ENCODE results near the gene NR2C2.
"Not testable (repeated sequence)": the region's sequence is repeated elsewhere in the genome, so short reads cannot be mapped to it uniquely, and the experiment has no call there.

Gene NR2C2

DNA sequence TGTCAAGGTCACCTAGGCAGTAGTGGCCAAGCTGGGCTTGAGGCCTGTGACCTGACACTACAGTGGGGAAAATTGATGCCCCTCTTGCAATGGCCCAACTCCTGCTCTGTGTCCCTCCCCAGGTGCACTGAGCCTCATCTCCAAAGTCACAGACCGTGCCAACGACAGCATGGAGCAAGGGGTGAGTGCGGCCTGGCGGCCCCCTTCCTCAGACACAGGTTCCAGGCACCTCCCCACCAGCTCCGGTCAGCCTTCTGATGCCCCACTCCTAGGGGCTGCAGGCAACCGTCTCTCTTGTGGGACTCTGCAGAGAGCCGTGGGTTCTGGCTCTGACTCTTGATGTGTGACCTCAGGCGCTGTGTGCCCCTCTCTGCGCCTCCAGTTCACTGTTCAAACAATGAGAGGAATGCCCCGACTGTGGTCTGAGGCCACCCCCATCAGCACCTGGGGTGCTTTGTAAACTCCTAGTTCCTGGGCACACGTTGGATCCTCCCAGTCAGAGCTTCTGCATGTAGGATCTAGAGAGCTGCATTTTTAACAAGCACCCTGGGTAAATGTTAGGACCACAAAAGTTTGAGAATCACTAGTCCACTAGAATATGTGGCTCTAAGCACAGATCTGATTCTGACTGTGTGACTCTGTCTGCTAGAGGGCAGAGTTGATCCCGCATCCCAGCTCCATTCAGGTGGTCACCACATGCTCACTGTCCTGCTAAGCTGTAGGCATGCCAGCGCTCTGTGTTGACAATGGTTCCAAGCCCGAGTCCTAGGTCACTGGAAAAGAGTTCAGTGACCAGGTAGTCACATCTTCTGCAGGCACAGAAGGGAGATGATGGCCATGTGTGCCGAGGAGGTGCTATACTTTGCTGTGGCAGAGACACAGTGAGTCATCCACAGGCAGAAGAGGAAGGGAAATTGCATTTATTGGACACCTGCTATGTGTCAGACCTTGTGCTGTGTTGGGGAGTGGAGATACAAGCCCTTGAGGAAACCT, 46.2 kb upstream of the NR2C2 start:
- H4K20me1 ChIP-seq (ENCODE audit: low read depth, low read length) = no peaks in the 10 kb centered on the region
- no peak for TF ChIP-seq CTCF (IDR thresholded peaks at IDR 0.05; ENCODE audit: insufficient read depth, low read length, poor library complexity, severe bottlenecking)
- no peaks in the 10 kb centered on the region for H3F3A ChIP-seq (ENCODE audit: insufficient read depth)
- peaks cover 9% of the 10 kb centered on the region for H3K9me3 ChIP-seq (ENCODE audit: insufficient read depth, low read length)
- no peak overlapping the region for H3K9ac ChIP-seq (ENCODE audit: low read length)
- H3K36me3 ChIP-seq (ENCODE audit: low read length) = no peaks in the 10 kb centered on the region
- H2AFZ ChIP-seq (ENCODE audit: low read depth, low read length, severe bottlenecking) = no peak overlapping the region
- H3K27me3 ChIP-seq (ENCODE audit: low read length) = no peaks in the 10 kb centered on the region
- H3K9me2 ChIP-seq (replicated peaks; ENCODE audit: insufficient read depth, low read length) = no peaks in the 10 kb centered on the region
- H3K4me3 ChIP-seq (ENCODE audit: insufficient read depth, low read length, poor library complexity, severe bottlenecking) = no peak overlapping the region
- H3K27ac ChIP-seq (ENCODE audit: low read depth, low read length) = no peak overlapping the region
- no peaks in the 10 kb centered on the region for H3K79me2 ChIP-seq (ENCODE audit: insufficient read depth, low read length)
- H3K4me2 ChIP-seq (ENCODE audit: low read depth, low read length, poor library complexity, severe bottlenecking) = no peak overlapping the region

DNA sequence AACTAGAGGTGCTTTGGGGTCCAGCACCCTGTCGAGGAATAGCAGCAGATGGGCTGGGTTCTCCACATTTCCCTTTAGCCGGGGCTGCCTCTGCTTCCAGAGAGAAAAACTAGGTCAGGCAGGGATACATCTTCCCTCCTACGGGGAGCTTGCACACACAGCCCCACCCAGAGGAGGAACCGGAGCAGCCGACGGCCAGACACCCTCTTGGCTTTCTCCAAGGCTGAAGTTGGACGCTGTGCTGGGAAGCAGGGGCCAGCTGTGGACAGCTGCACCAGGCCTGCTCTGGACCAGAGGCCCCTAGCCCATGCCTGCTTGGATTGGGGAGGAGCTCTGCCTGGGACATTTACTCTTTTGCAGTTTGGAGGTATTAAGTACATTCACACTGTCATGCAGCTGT, 44.7 kb upstream of the NR2C2 start:
- Histone ChIP-seq H4K20me1 (ENCODE audit: low read depth, low read length) (no peaks in the 10 kb centered on the region), H3K9ac (ENCODE audit: low read length) (no peak overlapping the region), H3K4me3 (ENCODE audit: insufficient read depth, low read length, poor library complexity, severe bottlenecking) (no peak overlapping the region), H3K9me2 (replicated peaks; ENCODE audit: insufficient read depth, low read length) (no peaks in the 10 kb centered on the region), H3K9me3 (ENCODE audit: insufficient read depth, low read length) (peaks cover 9% of the 10 kb centered on the region), H3K27me3 (ENCODE audit: low read length) (no peaks in the 10 kb centered on the region), H3K27ac (ENCODE audit: low read depth, low read length) (no peak overlapping the region), H3F3A (ENCODE audit: insufficient read depth) (no peaks in the 10 kb centered on the region), H3K36me3 (ENCODE audit: low read length) (no peaks in the 10 kb centered on the region), H2AFZ (ENCODE audit: low read depth, low read length, severe bottlenecking) (no peak overlapping the region), H3K4me2 (ENCODE audit: low read depth, low read length, poor library complexity, severe bottlenecking) (no peak overlapping the region), H3K79me2 (ENCODE audit: insufficient read depth, low read length) (no peaks in the 10 kb centered on the region)
- TF ChIP-seq EZH2phosphoT487 (conservative IDR thresholded peaks at IDR 0.05; ENCODE audit: low read length) (no peak), CTCF (IDR thresholded peaks at IDR 0.05; ENCODE audit: insufficient read depth, low read length, poor library complexity, severe bottlenecking) (no peak)

DNA sequence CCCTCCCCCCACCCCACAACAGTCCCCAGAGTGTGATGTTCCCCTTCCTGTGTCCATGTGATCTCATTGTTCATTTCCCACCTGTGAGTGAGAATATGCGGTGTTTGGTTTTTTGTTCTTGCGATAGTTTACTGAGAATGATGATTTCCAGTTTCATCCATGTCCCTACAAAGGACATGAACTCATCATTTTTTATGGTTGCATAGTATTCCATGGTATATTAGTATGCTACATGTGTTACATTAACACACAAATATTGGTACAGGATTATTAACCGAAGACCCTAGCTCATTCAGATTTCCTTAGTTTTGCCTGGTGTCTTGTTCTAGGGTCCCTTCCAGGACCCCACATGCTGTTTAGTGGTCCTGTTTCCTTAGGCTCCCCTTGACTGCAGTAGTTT, 43.9 kb upstream of the NR2C2 start:
- H3K9me3 ChIP-seq (ENCODE audit: insufficient read depth, low read length); H4K20me1 ChIP-seq (ENCODE audit: low read depth, low read length); H3K9ac ChIP-seq (ENCODE audit: low read length); H3K27ac ChIP-seq (ENCODE audit: low read depth, low read length); H3K9me2 ChIP-seq (replicated peaks; ENCODE audit: insufficient read depth, low read length); H2AFZ ChIP-seq (ENCODE audit: low read depth, low read length, severe bottlenecking); H3K4me3 ChIP-seq (ENCODE audit: insufficient read depth, low read length, poor library complexity, severe bottlenecking); H3K36me3 ChIP-seq (ENCODE audit: low read length); H3K4me2 ChIP-seq (ENCODE audit: low read depth, low read length, poor library complexity, severe bottlenecking); H3K27me3 ChIP-seq (ENCODE audit: low read length); H3K79me2 ChIP-seq (ENCODE audit: insufficient read depth, low read length); H3F3A ChIP-seq (ENCODE audit: insufficient read depth): not testable (repeated sequence)

- no peak for TF ChIP-seq CTCF (IDR thresholded peaks at IDR 0.05; ENCODE audit: insufficient read depth, low read length, poor library complexity, severe bottlenecking)
- TF ChIP-seq EZH2phosphoT487 (conservative IDR thresholded peaks at IDR 0.05; ENCODE audit: low read length) = no peak
- no peaks in the 10 kb centered on the region for H3K27me3 ChIP-seq (ENCODE audit: low read length)
- H2AFZ ChIP-seq (ENCODE audit: low read depth, low read length, severe bottlenecking) = no peak overlapping the region
- no peak overlapping the region for H3K9ac ChIP-seq (ENCODE audit: low read length)
- no peaks in the 10 kb centered on the region for H3K79me2 ChIP-seq (ENCODE audit: insufficient read depth, low read length)
- H3K4me3 ChIP-seq (ENCODE audit: insufficient read depth, low read length, poor library complexity, severe bottlenecking) = no peak overlapping the region
- no peaks in the 10 kb centered on the region for H3F3A ChIP-seq (ENCODE audit: insufficient read depth)
- no peak overlapping the region for H3K27ac ChIP-seq (ENCODE audit: low read depth, low read length)
- H3K9me2 ChIP-seq (replicated peaks; ENCODE audit: insufficient read depth, low read length) = no peaks in the 10 kb centered on the region
- no peaks in the 10 kb centered on the region for H3K36me3 ChIP-seq (ENCODE audit: low read length)
- H3K4me2 ChIP-seq (ENCODE audit: low read depth, low read length, poor library complexity, severe bottlenecking) = no peak overlapping the region
- H3K9me3 ChIP-seq (ENCODE audit: insufficient read depth, low read length) = peaks cover 9% of the 10 kb centered on the region
- H4K20me1 ChIP-seq (ENCODE audit: low read depth, low read length) = no peaks in the 10 kb centered on the region
These were observed 42.2 kb upstream of the NR2C2 start for GRCh38 chr3:14905055-14905657.
